Pancreas (tissue), 10 donors: Measurements from ENCODE around the gene CACNB1. TPM values are rescaled to one million over a fixed set of nuclear protein-coding genes. Genes with fewer than 3 reads are reported as not detected.
A peak's percentile ranks its signal among the peaks of the same experiment; 100 is the strongest.

ENCODE experiments used
- ATAC-seq, 4 donors: fragments of 200-7000 bp; cut with Tn5 transposase; one replicate each; pipeline versions ENCODE4 v1.8.0 to v1.9.1; 2020; ENCODE audit warnings: mild to moderate bottlenecking in 4 of 4, moderate library complexity in 4 of 4
- DNase-seq, 6 donors: peaks; one replicate each; pipeline ENCODE4 v3.0.0-alpha.2; 2020
- FAIRE-seq: peaks from 2 replicates; lab custom pipeline; 2012; peaks lifted over from hg19 to GRCh38; lab: Jason Lieb, UNC
- H3K27ac ChIP-seq, 4 donors: fragments of 200-600 bp; sonication (generic); 1 replicate in 3 of 4; 2 replicates in 1 of 4; pipeline versions ENCODE4 v1.5.0 to v1.8.0; 2020
- H3K27me3 ChIP-seq, 4 donors: fragments of 200-600 bp; one replicate each; pipeline ENCODE4 v1.8.0; 2021
- H3K36me3 ChIP-seq, 3 donors: fragments of 200-600 bp; sonication (generic) in 1 of 3; one replicate each; pipeline versions ENCODE4 v1.5.0 to v1.8.0; 2020 to 2021
- H3K4me1 ChIP-seq, 3 donors: fragments of 200-600 bp; one replicate each; pipeline ENCODE4 v1.8.0; 2021
- H3K4me3 ChIP-seq, 4 donors: fragments of 200-600 bp; sonication (generic) in 2 of 4; one replicate each; pipeline versions ENCODE4 v1.5.0 to v1.8.0; 2020 to 2021
- H3K9me3 ChIP-seq, 4 donors: fragments of 200-600 bp; one replicate each; pipeline ENCODE4 v1.8.0; 2021
- WGBS, 2 donors: extraction: QIAGEN DNeasy Blood & Tissue Kit; methylation state at CpG; one replicate each; pipeline ENCODE4 v1.1.7; 2013; 5-methylcytosine and 5-hydroxymethylcytosine counted together
- intact Hi-C, 3 donors: fragments of 100-400 bp; cut with DNase I; formaldehyde crosslinking; loops; one replicate each; pipeline versions ENCODE4 v1.11.1 to v1.14.2; 2022
- polyA plus RNA-seq, 2 donors: library from polyadenylated mRNA; stranded (reverse); fragments of 200-250 nt; gene quantifications; one replicate each; pipeline ENCODE4 v1.2.3, GENCODE V29; 2013
- total RNA-seq, 6 donors: library from RNA; stranded (reverse); fragmentation: NEBNext Ultra II Directional in 4 of 6; extraction: Animal tissue kit (Norgen Biotek cat#: 25700) in 4 of 6; gene quantifications; one replicate each; pipeline versions ENCODE4 v1.2.1 to v1.2.4, GENCODE V29; 2021 to 2023
- TF ChIP-seq, protein P1 (sequence below), 4 donors: fragments of 200-600 bp; sonication (generic) in 3 of 4; IDR thresholded peaks; one replicate each; pipeline versions ENCODE4 v1.5.0 to v1.8.0; 2021; ENCODE audit warnings: antibody characterized with exemption in 4 of 4
- donor health status: healthy with polysubstance abuse.
- donor health status: DM: no; HTN: no; CAD: no; lungs with moderate emphysema.
- donor health status: DM: no; HTN: no; CAD: no.
- donor health status: control.
- donor health status: control.
- donor health status: Bipolar disorder and iron deficiency.
- donor health status: DM: yes; HTN: yes; CAD: no.
- donor health status: DM: no; HTN: no; CAD: no.
- donor health status: DM: no; HTN: no; CAD: no.
- donor health status: DM: yes; HTN: yes; CAD: no.

The CACNB1 gene
- 1 to 10 TPM; 1.8 to 3.3 (median 2.4) TPM for total RNA-seq
- 1 to 10 TPM; 6.5 to 6.8 TPM for polyA plus RNA-seq

DNA sequence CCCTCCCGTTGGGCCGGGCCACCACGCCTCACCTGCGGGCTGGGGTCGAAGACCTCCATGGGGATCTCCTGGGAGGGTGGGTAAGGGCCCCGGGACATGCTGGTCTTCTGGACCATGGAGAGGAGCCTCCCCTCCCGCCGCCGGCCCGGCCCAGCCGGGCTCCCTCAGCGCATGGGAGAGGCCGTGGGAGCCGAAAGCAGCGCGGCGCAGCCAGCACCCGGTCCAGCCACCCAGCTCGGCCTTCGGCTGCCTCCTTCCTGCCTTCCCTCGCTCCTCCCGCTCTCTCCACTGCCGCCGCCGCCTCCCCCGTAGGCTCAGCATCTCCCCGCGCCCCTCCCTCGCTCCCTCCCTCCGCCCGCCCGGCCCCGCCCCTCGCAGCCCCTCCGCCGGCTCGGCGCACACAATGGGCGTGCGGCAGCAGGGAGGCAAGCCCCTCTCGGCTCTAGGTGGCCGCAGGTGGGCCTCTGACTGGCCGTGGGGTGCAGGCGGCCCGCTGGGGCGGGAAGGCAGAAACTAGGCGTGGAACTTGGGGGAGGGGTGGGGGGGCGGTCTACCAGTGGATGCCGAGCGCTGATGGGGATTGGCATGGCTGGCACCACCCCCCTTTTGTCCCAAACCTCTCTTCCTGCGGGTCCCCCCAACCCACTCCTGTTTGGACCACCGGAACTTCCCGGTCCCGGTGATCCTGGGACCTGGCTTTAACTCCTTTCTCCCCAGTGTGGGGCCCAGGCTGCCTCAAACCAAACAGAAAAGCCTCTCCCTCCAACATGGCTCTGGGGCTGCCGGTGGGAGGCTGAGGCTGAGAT, at the start of gene CACNB1:
Gene CACNB1, minus strand, starts transcription at position 290 of the 806 bp plus-strand sequence. Its CDS starts 174 bp downstream, at position 116.
- TF ChIP-seq, protein P1, sequence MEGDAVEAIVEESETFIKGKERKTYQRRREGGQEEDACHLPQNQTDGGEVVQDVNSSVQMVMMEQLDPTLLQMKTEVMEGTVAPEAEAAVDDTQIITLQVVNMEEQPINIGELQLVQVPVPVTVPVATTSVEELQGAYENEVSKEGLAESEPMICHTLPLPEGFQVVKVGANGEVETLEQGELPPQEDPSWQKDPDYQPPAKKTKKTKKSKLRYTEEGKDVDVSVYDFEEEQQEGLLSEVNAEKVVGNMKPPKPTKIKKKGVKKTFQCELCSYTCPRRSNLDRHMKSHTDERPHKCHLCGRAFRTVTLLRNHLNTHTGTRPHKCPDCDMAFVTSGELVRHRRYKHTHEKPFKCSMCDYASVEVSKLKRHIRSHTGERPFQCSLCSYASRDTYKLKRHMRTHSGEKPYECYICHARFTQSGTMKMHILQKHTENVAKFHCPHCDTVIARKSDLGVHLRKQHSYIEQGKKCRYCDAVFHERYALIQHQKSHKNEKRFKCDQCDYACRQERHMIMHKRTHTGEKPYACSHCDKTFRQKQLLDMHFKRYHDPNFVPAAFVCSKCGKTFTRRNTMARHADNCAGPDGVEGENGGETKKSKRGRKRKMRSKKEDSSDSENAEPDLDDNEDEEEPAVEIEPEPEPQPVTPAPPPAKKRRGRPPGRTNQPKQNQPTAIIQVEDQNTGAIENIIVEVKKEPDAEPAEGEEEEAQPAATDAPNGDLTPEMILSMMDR (IDR thresholded peaks at IDR 0.05): no peak
- H3K9me3 ChIP-seq: no peaks in the 10 kb centered on the region
- peak within 1 kb of the TSS; percentile 51 to 83 (median 67) for H3K4me3 ChIP-seq
- peak; percentile 54 to 88 (median 75) for DNase-seq
- ATAC-seq: peak; percentile 51 to 73 (median 66)
- H3K36me3 ChIP-seq: peaks cover 0 to 13% (median 9%) of the 10 kb centered on the region in 3 donors
- 1 to 2% methylated on average over 27 to 55 of the region's 55 CpGs for WGBS, 2 donors
- FAIRE-seq: no peak
- no peak within 1 kb of the TSS for H3K27ac ChIP-seq
- H3K4me1 ChIP-seq: peaks cover 0 to 13% (median 12%) of the 10 kb centered on the region in 3 donors
- intact Hi-C loops: no loop called here
- H3K27me3 ChIP-seq: no peaks in the 10 kb centered on the region

DNA sequence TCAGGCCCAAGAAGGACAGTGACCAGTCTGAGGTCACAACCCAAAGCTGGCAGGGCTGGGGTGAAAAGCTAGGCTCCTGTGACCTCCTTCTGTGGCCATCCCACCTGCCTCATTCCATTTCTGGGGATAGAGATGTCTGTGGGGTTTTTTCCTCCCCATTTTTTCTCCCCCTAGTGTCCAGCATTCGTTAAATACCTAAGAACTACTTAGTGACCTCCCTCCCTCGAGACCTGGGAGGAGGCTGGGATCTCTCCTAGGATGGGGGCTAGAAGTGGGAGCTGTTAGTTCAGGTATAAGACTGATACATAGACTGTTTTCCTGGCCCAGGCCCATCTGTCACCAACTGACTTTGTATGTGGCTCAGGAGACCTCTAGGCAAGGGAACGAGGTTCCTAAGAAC, 48.8 kb upstream of the CACNB1 start:
- no peak for FAIRE-seq
- no peak for ATAC-seq
- H3K27me3 ChIP-seq: no peaks in the 10 kb centered on the region
- H3K27ac ChIP-seq: no peak overlapping the region
- DNase-seq: no peak
- intact Hi-C loops: no loop called here
- H3K36me3 ChIP-seq: no peaks in the 10 kb centered on the region
- no peaks in the 10 kb centered on the region for H3K4me1 ChIP-seq
- no peaks in the 10 kb centered on the region for H3K9me3 ChIP-seq
- no peak overlapping the region for H3K4me3 ChIP-seq
- TF ChIP-seq, protein P1 (IDR thresholded peaks at IDR 0.05): no peak
- WGBS, 2 donors: 30 to 33% methylated on average over 3 of the region's 3 CpGs

DNA sequence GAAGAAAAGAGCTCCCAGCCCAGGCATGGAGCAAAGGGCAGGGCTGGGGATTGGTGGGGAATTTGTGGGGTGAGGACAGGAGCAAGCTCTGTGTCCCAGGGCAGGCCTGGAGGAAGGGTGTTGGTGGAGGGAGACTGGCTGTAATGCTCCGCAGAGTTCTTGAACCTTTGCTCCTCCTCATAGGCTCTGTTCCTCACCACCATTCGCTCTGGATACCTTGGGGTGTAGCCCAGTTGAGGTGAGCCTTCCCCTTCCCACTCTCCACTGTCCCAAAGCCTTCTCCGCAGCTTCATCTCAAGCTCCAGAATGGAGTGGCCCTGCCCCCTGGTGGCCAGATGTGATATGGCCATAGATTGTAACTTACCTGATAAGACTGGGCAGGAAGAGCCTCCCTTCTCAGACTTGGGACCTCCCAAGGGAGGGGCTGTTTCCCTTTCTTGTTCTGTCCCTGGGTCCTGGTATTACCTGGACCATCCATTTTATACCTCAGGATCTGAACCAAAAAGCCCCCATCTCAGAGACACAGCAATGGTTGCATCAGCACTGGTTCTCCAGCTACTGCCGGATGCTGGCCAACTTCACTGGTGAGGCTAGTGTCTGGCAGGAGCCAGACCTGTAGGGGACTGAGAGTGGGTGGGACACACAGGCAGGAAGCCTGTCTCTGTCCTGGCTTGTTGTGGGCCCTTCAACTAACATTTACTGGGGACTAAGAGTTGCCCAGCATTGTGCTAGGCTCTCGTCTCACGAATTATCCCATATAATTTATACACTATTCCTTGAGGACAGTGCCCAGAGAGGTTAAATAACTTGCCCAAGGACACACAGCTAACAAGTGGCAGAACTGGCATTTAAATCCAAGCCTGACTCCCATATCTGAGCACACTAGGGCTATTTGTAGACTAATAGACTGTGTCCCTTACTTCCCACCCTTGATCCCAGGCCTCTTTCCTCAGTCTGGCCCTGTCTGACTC, 47.4 kb upstream of the CACNB1 start:
- TF ChIP-seq, protein P1 (IDR thresholded peaks at IDR 0.05): peak; percentile 87 to 96 (median 94)
- H3K4me1 ChIP-seq: no peaks in the 10 kb centered on the region
- H3K9me3 ChIP-seq: no peaks in the 10 kb centered on the region
- whole genome bisulfite sequencing, 2 donors: 43 to 44% methylated on average over 6 of the region's 6 CpGs
- H3K27me3 ChIP-seq: no peaks in the 10 kb centered on the region
- DNase-seq (peak; percentile 60 to 94 (median 86)), FAIRE-seq (no peak), ATAC-seq (peak; percentile 81 to 98 (median 96))
- H3K4me3 ChIP-seq: no peak overlapping the region
- no peak overlapping the region for H3K27ac ChIP-seq
- H3K36me3 ChIP-seq: no peaks in the 10 kb centered on the region
- intact Hi-C loops: no loop called here

DNA sequence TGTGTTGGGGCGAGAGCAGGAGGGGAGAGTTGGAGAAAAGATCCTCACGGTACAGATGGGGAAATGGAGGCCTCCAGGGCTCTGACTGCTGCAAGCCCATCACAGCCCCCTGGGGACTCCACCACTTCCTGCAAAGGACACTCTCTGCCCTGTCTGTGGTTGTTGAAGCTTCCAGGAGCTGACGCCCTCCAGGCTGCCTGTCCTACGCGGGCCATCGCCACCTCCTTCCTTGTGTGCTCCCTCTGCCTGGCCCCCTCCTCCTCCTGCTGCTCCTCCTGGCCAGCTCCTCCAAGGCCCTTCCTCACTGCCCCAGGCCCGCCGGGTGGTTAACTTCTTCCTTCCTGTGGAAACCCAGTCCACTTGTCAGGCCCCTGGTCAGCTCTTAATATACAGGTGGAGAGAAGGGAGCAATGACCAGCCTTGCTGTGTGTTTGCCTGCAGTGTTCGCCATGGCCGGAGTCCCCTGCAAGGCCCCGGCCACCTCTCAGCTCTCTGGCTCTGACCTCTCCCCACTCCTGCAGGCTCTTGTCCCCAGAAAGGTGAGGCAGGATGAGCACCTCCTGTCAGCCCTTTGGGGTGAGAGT, 46.6 kb upstream of the CACNB1 start:
- peak in 1 of 4 donors; percentile 11 for ATAC-seq
- intact Hi-C loops: no loop called here
- Histone ChIP-seq H3K9me3 (no peaks in the 10 kb centered on the region), H3K27ac (no peak overlapping the region), H3K4me1 (no peaks in the 10 kb centered on the region), H3K36me3 (no peaks in the 10 kb centered on the region), H3K27me3 (no peaks in the 10 kb centered on the region), H3K4me3 (no peak overlapping the region)
- peak in 1 of 6 donors; percentile 73 for DNase-seq
- TF ChIP-seq, protein P1 (IDR thresholded peaks at IDR 0.05): no peak
- 36 to 43% methylated on average over 11 of the region's 11 CpGs for WGBS, 2 donors
- FAIRE-seq: no peak
